GM18858 (cell line): ENCODE data around the gene CCDC28B.
"Not testable (repeated sequence)": the region's sequence is repeated elsewhere in the genome, so short reads cannot be mapped to it uniquely, and the experiment has no call there.

ENCODE experiments used
- ATAC-seq: cut with Tn5 transposase; IDR thresholded peaks from one replicate; pipeline ENCODE4 v1.9.1; 2021; ENCODE audit not compliant: unreplicated experiment

The CCDC28B gene

GRCh38 chr1:32200226-32201010 is at the start of gene CCDC28B:
Gene CCDC28B, plus strand, starts transcription at chr1:32200595. Its CDS starts 1,341 bp downstream, at chr1:32201936.
- ATAC-seq: no peak

- ATAC-seq: no peak
Observed at GRCh38 chr1:32150847-32151246, 49.5 kb upstream of the CCDC28B start.

- ATAC-seq: no peak
Observed at GRCh38 chr1:32151319-32151787, 49.0 kb upstream of the CCDC28B start.

GRCh38 chr1:32159189-32159588 is 41.2 kb upstream of the CCDC28B start:
- no peak for ATAC-seq

GRCh38 chr1:32163405-32163804 is 37.0 kb upstream of the CCDC28B start:
- no peak for ATAC-seq

- not testable (repeated sequence) for ATAC-seq
Observed at GRCh38 chr1:32165633-32166032, 34.8 kb upstream of the CCDC28B start.

GRCh38 chr1:32170991-32171390 is 29.4 kb upstream of the CCDC28B start:
- ATAC-seq: no peak

- ATAC-seq: no peak
Observed at GRCh38 chr1:32172621-32173245, 27.7 kb upstream of the CCDC28B start.

GRCh38 chr1:32178380-32179192 is 21.8 kb upstream of the CCDC28B start:
- no peak for ATAC-seq

GRCh38 chr1:32179193-32179442 is 21.3 kb upstream of the CCDC28B start:
- no peak for ATAC-seq

- ATAC-seq: peak; percentile 78
Observed at GRCh38 chr1:32179443-32180185, 20.8 kb upstream of the CCDC28B start, which contains the start of gene TXLNA. Gene TXLNA, plus strand, starts transcription at chr1:32179675. Its CDS starts 671 bp downstream, at chr1:32180346.

- peak; percentile 6 for ATAC-seq
Observed at GRCh38 chr1:32180186-32181060, 20.0 kb upstream of the CCDC28B start.

GRCh38 chr1:32181065-32181464 is 19.3 kb upstream of the CCDC28B start:
- ATAC-seq: no peak

- no peak for ATAC-seq
Observed at GRCh38 chr1:32181563-32181962, 18.8 kb upstream of the CCDC28B start.

GRCh38 chr1:32182060-32182459 is 18.3 kb upstream of the CCDC28B start:
- no peak for ATAC-seq

GRCh38 chr1:32184650-32185049 is 15.7 kb upstream of the CCDC28B start:
- ATAC-seq: no peak

GRCh38 chr1:32186077-32186476 is 14.3 kb upstream of the CCDC28B start:
- no peak for ATAC-seq

- no peak for ATAC-seq
Observed at GRCh38 chr1:32186491-32186890, 13.9 kb upstream of the CCDC28B start.

- ATAC-seq: no peak
Observed at GRCh38 chr1:32187850-32188249, 12.5 kb upstream of the CCDC28B start.
